Posterior cingulate gyrus (tissue), 11 donors: ENCODE data around the gene CNN1.
A peak's percentile ranks its signal among the peaks of the same experiment; 100 is the strongest.
"Not testable (repeated sequence)": the region's sequence is repeated elsewhere in the genome, so short reads cannot be mapped to it uniquely, and the experiment has no call there.

Source experiments
- DNase-seq, 10 donors: peaks; one replicate each; pipeline versions ENCODE4 v3.0.0 to v3.0.0-alpha.2; 2020 to 2021; ENCODE audit warnings: mixed read lengths in 3 of 10
- intact Hi-C: fragments of 100-400 bp; cut with DNase I; formaldehyde crosslinking; loops from one replicate; pipeline ENCODE4 v1.15.1; 2023

The CNN1 gene

GRCh38 chr19:11558881-11559828, 20.5 kb downstream of the CNN1 start, which contains the start of gene ELOF1:
ELOF1 (minus strand) TSS chr19:11559230; CDS start chr19:11554347, 4,883 bp downstream.
- intact Hi-C loops, result loop anchor here (5.0 kb wide), 2 partner anchors 33 to 52 kb away; partner anchors contain the start of gene ZNF653

GRCh38 chr19:11560404-11561051, 21.9 kb downstream of the CNN1 start:
- peak in 2 of 10 donors; percentile 42 to 72 for DNase-seq
- intact Hi-C loops, result no loop called here

More at GRCh38 chr19:11558881-11559828, 20.5 kb downstream of the CNN1 start, which contains the start of gene ELOF1:
- DNase-seq, result peak; percentile 95 to 100 (median 98)

- intact Hi-C loops, result no loop called here
- no peak for DNase-seq
Observed at GRCh38 chr19:11563532-11563931, 24.9 kb downstream of the CNN1 start.

- DNase-seq, intact Hi-C loops: not testable (repeated sequence)
Observed at GRCh38 chr19:11564082-11564807, 25.6 kb downstream of the CNN1 start.

- DNase-seq, intact Hi-C loops: not testable (repeated sequence)
Observed at GRCh38 chr19:11565649-11565980, 27.0 kb downstream of the CNN1 start.

GRCh38 chr19:11566164-11566563, 27.5 kb downstream of the CNN1 start:
- DNase-seq, result no peak
- intact Hi-C loops, result no loop called here

GRCh38 chr19:11570039-11570462, 31.4 kb downstream of the CNN1 start:
- intact Hi-C loops, result no loop called here
- no peak for DNase-seq

- DNase-seq, intact Hi-C loops: not testable (repeated sequence)
Observed at GRCh38 chr19:11573354-11573753, 34.7 kb downstream of the CNN1 start.

GRCh38 chr19:11573763-11574162, 35.1 kb downstream of the CNN1 start:
- intact Hi-C loops, DNase-seq: not testable (repeated sequence)

GRCh38 chr19:11574689-11575088, 36.0 kb downstream of the CNN1 start:
- DNase-seq, result no peak
- intact Hi-C loops, result no loop called here

- intact Hi-C loops, result no loop called here
- DNase-seq, result no peak
Observed at GRCh38 chr19:11576227-11576626, 37.6 kb downstream of the CNN1 start.

GRCh38 chr19:11577451-11578257, 39.0 kb downstream of the CNN1 start, which contains the start of gene ACP5:
ACP5 (minus strand) TSS chr19:11577645; CDS start chr19:11577317, 328 bp downstream.
- intact Hi-C loops, result no loop called here
- peak in 1 of 10 donors; percentile 21 for DNase-seq

GRCh38 chr19:11578258-11579142, 39.8 kb downstream of the CNN1 start:
- intact Hi-C loops, result no loop called here
- peak in 1 of 10 donors; percentile 64 for DNase-seq

GRCh38 chr19:11580116-11580515, 41.5 kb downstream of the CNN1 start:
- DNase-seq, result no peak
- intact Hi-C loops, result no loop called here

GRCh38 chr19:11581740-11582139, 43.1 kb downstream of the CNN1 start:
- intact Hi-C loops, result no loop called here
- DNase-seq, result no peak

GRCh38 chr19:11586331-11586730, 47.7 kb downstream of the CNN1 start:
- DNase-seq, result no peak
- intact Hi-C loops, result no loop called here

- DNase-seq, result peak; percentile 53 to 96 (median 79)
- intact Hi-C loops, result no loop called here
Observed at GRCh38 chr19:11587302-11587974, 48.8 kb downstream of the CNN1 start.

- intact Hi-C loops, result no loop called here
- no peak for DNase-seq
Observed at GRCh38 chr19:11587975-11588631, 49.5 kb downstream of the CNN1 start.
